GM18951 (cell line): Measurements from ENCODE around the gene C2orf66.

Source experiments
- POLR2A ChIP-seq: IDR thresholded peaks from 4 replicates; pipeline ENCODE4 v1.6.1; 2011; ENCODE audit warnings: mild to moderate bottlenecking; ENCODE audit not compliant: insufficient read length, insufficient read depth; ENCODE audit errors: extremely low read depth
- in situ Hi-C: fragments of 300-500 bp; cut with MboI; formaldehyde crosslinking; loops from one replicate; pipeline ENCODE4 v1.12.0; 2022; ENCODE audit warnings: low sequenced_read_pairs, mixed read lengths, inconsistent platforms; ENCODE audit not compliant: unreplicated experiment

C2orf66 gene

DNA sequence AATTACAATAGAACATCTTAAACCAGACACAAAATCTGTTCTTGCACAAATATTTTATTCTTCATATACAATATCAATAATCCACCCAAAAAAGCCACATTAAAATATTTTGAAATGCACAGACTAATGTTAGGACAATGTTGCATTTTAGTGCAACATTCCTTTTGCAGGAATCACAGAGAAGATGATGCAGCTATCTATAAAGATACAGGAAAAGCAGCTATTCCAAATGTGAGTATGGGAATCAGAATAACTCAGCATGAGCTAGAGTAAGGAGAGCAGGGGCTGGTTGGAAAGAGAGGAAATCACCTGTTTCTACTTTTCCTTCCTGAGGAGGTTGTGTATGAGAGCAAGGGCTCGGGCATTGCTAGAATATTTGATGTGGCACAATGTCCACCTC is 4.8 kb downstream of the C2orf66 start:
- no peak for TF ChIP-seq POLR2A
- in situ Hi-C loops, result no loop called here

DNA sequence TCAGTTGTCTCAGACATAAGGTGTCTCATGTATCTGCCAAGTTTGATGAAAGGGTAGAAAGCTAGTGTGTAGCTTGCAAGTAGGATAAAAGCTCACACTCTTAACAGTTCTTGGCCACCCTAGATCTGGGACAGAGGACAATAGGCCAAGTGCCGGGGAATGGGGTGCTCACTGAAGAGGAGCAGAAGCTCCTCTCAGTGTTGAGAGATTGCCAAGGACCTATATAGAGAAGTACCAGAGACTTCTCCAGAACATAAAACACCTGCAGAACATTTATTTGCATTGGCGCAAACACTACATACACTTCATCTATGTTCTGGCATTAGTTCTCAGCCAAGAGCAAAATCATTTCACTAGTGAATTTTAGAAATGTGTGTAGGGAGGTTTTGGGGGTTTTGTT is 6.8 kb downstream of the C2orf66 start:
- in situ Hi-C loops, result no loop called here
- TF ChIP-seq POLR2A, result no peak

DNA sequence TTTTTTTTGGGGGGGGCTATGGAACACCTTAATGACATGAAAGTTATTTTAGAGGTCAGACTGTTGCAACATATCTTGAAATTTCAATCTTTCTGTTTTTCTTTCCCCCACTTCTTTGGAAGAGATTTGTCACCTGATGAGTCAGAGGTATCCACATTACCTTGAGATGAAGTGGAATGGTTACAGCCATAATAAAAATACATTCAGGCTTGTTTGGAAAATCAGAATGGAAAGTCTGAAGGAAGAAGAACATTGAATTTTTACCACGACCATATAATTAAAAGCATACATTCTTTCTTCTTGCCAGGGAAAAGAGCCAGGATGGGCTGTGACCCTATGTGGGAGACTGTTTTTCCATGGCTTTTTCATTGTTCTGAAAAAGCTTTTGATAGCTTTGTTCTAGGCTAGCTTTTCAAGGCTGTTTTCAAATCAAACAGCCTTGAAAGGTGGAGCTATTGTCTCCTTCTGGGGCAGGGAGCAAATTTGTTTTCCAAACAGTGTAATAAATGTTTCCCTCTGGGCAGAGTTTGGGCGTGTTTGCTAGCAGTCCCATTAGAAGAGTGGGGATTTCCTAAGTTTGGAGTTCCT is 7.4 kb downstream of the C2orf66 start:
- in situ Hi-C loops, result no loop called here
- no peak for TF ChIP-seq POLR2A

DNA sequence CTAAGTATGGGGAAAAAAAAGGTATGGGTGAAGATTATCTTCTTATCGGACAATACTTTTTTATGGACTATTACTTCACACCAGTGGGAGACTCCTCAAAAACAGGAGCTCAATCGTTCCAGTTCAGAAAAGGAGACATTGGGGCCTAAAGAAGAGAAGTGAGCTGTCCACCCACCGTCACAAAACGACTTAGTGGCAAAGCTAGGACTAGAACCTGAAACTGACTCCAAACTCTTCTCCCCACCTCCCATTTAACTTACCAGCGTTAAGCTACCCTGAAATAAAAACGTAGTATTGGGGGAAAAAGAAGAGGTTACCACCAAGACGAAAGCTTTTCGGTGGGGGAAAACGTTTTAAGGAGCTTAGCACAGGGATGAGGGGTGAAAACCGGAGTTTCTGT is 10.2 kb downstream of the C2orf66 start:
- in situ Hi-C loops, result no loop called here
- TF ChIP-seq POLR2A, result no peak

- in situ Hi-C loops, result no loop called here
- no peak for TF ChIP-seq POLR2A
These were observed 16.3 kb downstream of the C2orf66 start for GRCh38 chr2:196792865-196793264.

DNA sequence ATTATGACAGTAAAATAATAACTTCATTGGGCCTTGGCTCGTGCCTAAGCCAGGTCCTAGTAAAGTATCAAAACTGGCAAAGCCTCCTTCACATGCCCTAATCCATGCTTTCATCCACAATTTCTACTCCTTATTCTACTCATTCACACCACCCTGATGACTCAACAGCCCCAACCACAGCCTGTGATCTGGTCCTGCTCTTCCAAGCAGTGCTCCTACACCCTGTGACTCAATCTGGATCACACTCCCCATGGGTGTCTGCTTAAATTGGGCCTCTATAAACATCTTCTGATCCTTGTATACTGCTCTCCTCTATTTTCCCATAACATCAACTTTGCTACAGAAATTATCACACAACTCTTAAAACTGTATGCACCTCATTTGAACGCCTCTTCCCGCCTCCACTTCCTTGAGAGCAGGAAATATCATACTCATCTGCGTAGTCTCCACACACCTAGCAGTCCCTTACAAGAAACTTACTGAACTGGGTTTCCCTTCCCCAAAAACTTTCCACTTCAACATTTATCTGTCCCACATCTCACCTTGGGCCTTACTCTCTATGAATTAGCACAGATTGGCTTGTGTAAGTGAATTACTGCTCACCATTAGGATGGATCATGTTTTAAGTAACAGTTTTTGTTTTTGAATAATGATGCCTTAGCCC is 25.6 kb downstream of the C2orf66 start:
- no peak for TF ChIP-seq POLR2A
- in situ Hi-C loops, result no loop called here

GRCh38 chr2:196767101-196767500 is 42.1 kb downstream of the C2orf66 start:
- in situ Hi-C loops, result no loop called here
- TF ChIP-seq POLR2A, result no peak

- in situ Hi-C loops, result no loop called here
- no peak for TF ChIP-seq POLR2A
These were observed 49.8 kb downstream of the C2orf66 start for GRCh38 chr2:196759378-196759706.

- no peak for TF ChIP-seq POLR2A
- in situ Hi-C loops, result no loop called here
These were observed 50.4 kb downstream of the C2orf66 start for GRCh38 chr2:196758474-196759377.
